Left colon (tissue), 2 donors: ENCODE data around the gene FAM222A. TPM values are rescaled to one million over a fixed set of nuclear protein-coding genes. Genes with fewer than 3 reads are reported as not detected.

Source experiments
- ATAC-seq: fragments of 200-7000 bp; cut with Tn5 transposase; one replicate; pipeline ENCODE4 v1.9.1; 2020; ENCODE audit warnings: mild to moderate bottlenecking, moderate library complexity
- DNase-seq, 2 donors: peaks; one replicate each; pipeline ENCODE4 v3.0.0-alpha.2; 2020
- intact Hi-C, 2 donors: fragments of 100-400 bp; cut with DNase I in 1 of 2; cut with micrococcal nuclease in 1 of 2; formaldehyde crosslinking; loops; one replicate each; pipeline versions ENCODE4 v1.11.2 to v1.14.0; 2022; cut with DNase I, micrococcal nuclease
- total RNA-seq, 2 donors: library from RNA; stranded (reverse); fragmentation: NEBNext Ultra II Directional; extraction: Animal tissue kit (Norgen Biotek cat#: 25700); gene quantifications; one replicate each; pipeline ENCODE4 v1.2.1, GENCODE V29; 2021
- donor health status: DM: no; HTN: no; CAD: no.
- donor health status: DM: yes; HTN: yes; CAD: no.

The FAM222A gene
- total RNA-seq, 2 donors from 2014 or later = 3.0 to 4.7 TPM

- ATAC-seq (no peak), DNase-seq (no peak)
- intact Hi-C loops = no loop called here
Measured at GRCh38 chr12:109764776-109765445, 51.3 kb downstream of the FAM222A start.

GRCh38 chr12:109765446-109765810, 51.8 kb downstream of the FAM222A start:
- intact Hi-C loops = no loop called here
- DNase-seq = no peak
- no peak for ATAC-seq

- no peak for ATAC-seq
- intact Hi-C loops = no loop called here
Measured at GRCh38 chr12:109766251-109766778, 52.7 kb downstream of the FAM222A start.

GRCh38 chr12:109767456-109767855, 53.8 kb downstream of the FAM222A start:
- ATAC-seq (no peak), DNase-seq (no peak)
- intact Hi-C loops = no loop called here

More at GRCh38 chr12:109766251-109766778, 52.7 kb downstream of the FAM222A start:
- DNase-seq = no peak

- ATAC-seq (no peak), DNase-seq (no peak)
- intact Hi-C loops = no loop called here
Measured at GRCh38 chr12:109767991-109768900, 54.6 kb downstream of the FAM222A start.

GRCh38 chr12:109768901-109769670, 55.5 kb downstream of the FAM222A start:
- intact Hi-C loops = no loop called here
- ATAC-seq (no peak), DNase-seq (no peak)

GRCh38 chr12:109770104-109770860, 56.7 kb downstream of the FAM222A start:
- DNase-seq = no peak
- intact Hi-C loops = loop anchor here in 1 of 2 donors (5.0 to 10.0 kb wide), 2 partner anchors 173 to 255 kb away; no protein-coding TSS in a partner anchor
- no peak for ATAC-seq

GRCh38 chr12:109770861-109771670, 57.4 kb downstream of the FAM222A start:
- ATAC-seq (no peak), DNase-seq (no peak)
- intact Hi-C loops = loop anchor here in 1 of 2 donors (5.0 to 10.0 kb wide), 2 partner anchors 174 to 256 kb away; no protein-coding TSS in a partner anchor

GRCh38 chr12:109771746-109772621, 58.4 kb downstream of the FAM222A start:
- intact Hi-C loops = loop anchor here in 1 of 2 donors (5.0 to 10.0 kb wide), 2 partner anchors 175 to 257 kb away; no protein-coding TSS in a partner anchor
- ATAC-seq (no peak), DNase-seq (no peak)

GRCh38 chr12:109772622-109773321, 59.1 kb downstream of the FAM222A start:
- no peak for DNase-seq
- ATAC-seq = peak; percentile 24
- intact Hi-C loops = loop anchor here in 1 of 2 donors (5.0 to 10.0 kb wide), 2 partner anchors 175 to 258 kb away; no protein-coding TSS in a partner anchor

- ATAC-seq = peak; percentile 82
- intact Hi-C loops = loop anchor here in 1 of 2 donors (5.0 to 10.0 kb wide), 2 partner anchors 176 to 259 kb away; no protein-coding TSS in a partner anchor
- peak in 1 of 2 donors; percentile 49 for DNase-seq
Measured at GRCh38 chr12:109773384-109774011, 59.9 kb downstream of the FAM222A start.

GRCh38 chr12:109775172-109775881, 61.7 kb downstream of the FAM222A start:
- intact Hi-C loops = loop anchor here in 1 of 2 donors (10.0 kb wide), 1 partner anchor 261 kb away; no protein-coding TSS in a partner anchor
- ATAC-seq = peak; percentile 80

GRCh38 chr12:109776624-109777023, 63.0 kb downstream of the FAM222A start:
- no peak for ATAC-seq
- intact Hi-C loops = loop anchor here (2.0 to 10.0 kb wide), 2 partner anchors 180 to 262 kb away; no protein-coding TSS in a partner anchor

More at GRCh38 chr12:109775172-109775881, 61.7 kb downstream of the FAM222A start:
- peak; percentile 62 to 83 for DNase-seq

GRCh38 chr12:109777544-109777943, 63.9 kb downstream of the FAM222A start:
- ATAC-seq (peak; percentile 61), DNase-seq (peak in 1 of 2 donors; percentile 43)
- intact Hi-C loops = loop anchor here (2.0 to 10.0 kb wide), 2 partner anchors 181 to 263 kb away; no protein-coding TSS in a partner anchor

More at GRCh38 chr12:109776624-109777023, 63.0 kb downstream of the FAM222A start:
- DNase-seq = no peak
